HG02970 (cell line): ENCODE measurements around the gene SAMMSON.

Experiments used
- ATAC-seq: cut with Tn5 transposase; IDR thresholded peaks from one replicate; pipeline ENCODE4 v1.9.1; 2021; ENCODE audit warnings: mild to moderate bottlenecking, moderate library complexity, moderate number of reproducible peaks; ENCODE audit not compliant: unreplicated experiment, low FRiP score

Gene SAMMSON

DNA sequence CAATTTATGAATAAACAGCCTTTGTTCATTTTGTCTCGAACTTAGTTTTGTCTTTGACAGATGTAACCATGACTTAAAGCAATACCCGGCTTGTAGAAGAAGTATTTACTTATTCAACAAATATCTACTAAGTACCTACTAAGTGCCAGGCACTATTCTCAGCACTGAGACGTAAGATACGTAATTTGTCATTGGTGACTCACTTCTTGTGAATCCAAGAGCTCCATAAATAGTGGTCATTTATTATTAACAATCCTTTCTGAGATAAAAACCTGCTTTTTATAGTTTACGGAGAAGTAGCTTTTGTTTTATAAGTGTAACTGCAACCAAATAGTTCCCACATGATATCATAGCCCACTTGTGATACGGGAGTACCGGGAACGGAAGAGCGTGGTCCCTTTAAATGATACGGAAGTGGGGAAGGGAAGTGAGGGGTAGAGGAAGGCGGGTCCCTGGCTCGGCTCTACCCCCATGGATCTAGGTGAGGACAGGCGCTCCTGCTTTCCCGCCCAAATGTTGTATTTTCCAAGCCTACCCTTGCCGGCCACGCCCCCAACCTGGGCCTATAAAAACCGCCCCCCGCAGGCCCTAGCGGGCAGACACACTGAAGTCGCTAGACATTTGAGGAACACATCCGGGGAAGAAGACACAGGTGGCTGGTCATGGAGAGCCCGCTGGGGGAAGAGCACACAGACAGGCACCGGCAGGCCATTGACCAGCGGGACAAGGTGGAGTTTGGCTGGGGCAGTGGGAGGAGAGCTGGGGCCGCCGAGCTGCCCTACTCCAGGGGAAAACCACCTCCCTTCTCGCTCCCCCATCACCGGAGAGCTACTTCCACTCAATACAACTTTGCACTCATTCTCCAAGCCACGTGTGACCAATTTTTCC is at the start of gene SAMMSON:
SAMMSON (plus strand) TSS at position 594 of the 888 bp plus-strand sequence.
- ATAC-seq, result no peak

DNA sequence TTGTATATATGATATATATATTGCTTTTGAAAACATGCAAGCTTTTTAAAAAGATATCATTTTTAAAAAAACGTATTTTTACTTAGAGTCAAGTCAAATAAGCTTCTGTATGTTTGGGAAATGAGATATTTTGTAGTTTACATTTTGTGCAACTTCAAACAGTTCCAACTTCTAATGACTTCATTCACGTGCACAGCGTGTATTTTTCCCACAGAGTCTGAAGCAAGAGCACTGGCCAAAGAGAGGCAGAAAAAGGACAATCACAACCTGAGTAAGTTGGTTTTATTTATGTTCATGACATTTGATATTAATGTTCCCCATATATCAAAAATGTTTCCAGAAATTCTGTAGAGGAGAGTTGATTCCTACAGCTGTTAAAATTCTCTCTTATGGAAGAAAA is 47.9 kb upstream of the SAMMSON start:
- no peak for ATAC-seq

DNA sequence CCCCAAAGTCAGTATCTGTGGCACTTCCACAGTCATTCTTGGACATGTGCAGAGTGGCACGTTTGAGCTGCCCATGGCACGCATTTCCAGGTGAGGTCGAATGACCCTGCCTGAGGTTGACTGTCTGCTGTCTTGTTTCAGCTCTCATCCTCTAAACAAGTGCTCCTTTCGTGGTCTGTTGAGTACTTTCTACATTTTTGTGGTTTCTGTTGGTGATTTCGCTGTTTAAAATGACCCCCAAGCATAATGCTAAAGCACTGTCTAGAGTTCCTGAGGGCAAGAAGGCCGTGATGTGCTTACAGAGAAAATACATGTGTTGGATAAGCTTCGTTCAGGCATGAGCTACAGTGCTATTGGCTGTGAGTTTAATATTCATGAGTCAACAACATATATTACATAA is 40.0 kb upstream of the SAMMSON start:
- ATAC-seq, result no peak

DNA sequence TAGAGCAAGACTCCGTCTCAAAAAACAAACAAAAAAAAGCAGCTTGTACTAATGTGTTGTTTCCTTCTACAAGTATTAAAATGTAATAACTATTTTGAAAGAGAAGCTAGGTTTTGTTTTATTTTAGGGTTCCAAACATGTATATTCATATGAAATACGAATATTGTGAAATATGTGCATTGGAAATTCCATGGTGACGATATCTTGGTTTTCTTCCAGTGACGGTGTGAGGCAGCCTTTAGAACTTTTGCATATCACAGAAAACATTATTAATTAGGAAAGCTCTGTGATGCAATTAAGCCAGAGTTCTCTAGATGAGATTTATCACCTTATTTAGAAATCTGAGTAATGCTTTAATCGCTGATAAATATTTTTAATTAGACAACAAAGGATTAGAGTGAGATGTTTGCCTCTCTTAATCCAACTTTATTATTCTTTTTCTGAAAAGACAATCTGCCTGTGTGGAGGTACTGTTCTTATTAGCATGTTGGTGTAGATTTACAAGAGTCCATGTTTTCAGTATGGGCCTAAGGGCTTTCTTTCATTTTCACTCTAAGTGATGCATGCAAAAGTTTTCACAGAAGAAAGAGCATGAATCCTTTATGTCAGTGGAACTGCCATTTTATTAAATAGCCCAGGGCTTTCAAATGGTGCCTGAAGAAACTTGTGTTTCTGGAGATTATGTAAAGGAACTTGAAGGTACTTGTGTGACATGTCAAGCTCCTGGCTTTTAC is 37.7 kb upstream of the SAMMSON start:
- no peak for ATAC-seq

DNA sequence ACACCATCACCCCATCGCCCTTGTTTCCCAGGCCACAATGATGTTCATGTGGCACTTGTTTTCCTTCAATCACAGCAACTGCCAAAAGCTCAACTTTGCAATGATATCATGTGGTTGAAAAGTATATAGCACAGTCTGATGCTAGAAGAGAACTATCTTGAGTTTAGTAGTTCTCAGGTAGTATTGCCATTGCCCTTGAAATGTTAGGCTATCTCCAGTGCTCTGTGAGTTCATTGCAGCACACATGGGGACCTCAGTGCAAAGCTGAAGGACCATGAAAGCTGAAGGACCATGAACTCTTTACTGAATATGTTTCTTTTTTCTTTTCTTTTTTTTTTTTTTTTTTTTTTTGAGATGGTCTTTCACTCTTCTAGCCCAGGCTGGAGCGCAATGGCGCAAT is 35.9 kb upstream of the SAMMSON start:
- no peak for ATAC-seq

- ATAC-seq, result no peak
These were observed 32.4 kb upstream of the SAMMSON start for GRCh38 chr3:69967156-69967555.

GRCh38 chr3:69970827-69971226 is 28.7 kb upstream of the SAMMSON start:
- no peak for ATAC-seq

DNA sequence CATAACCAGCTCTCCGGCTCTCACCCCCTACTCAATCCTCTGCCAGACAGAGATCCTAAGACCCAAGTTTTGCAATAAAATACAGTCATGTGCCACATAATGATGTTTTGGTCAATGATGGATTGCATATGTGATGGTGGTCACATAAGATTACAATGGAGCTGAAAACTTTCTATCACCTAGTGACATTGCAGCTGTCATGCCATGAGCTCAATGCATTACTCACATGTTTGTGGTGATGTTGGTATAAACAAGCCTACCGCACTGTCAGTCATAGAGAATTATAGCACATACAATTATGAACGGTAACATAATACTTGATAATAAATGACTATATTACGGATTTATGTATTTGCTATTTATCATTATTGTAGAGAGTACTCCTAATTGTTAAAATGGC is 26.9 kb upstream of the SAMMSON start:
- ATAC-seq, result no peak

DNA sequence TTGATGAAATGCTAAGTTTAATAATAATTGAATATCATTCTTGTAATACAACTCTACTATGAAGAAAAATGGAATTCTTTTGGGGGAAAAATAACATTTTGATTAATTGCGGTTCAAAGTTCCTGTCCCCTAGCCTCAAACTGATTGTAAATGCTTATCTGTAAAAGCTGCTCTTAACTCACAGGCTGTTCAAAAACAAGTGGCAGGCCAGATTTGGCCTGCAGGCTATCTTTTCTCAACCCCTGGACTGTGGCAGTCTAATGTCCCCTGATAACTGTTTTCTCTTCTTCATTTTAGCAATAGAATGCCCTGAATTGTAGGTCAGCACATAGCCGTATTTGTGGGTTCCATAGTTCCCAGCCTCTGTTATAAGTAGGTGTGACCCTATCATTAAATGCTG is 23.5 kb upstream of the SAMMSON start:
- no peak for ATAC-seq

GRCh38 chr3:69983546-69984265 is 15.8 kb upstream of the SAMMSON start:
- ATAC-seq, result no peak

- ATAC-seq, result no peak
These were observed 14.3 kb upstream of the SAMMSON start for GRCh38 chr3:69985266-69985665.

- no peak for ATAC-seq
These were observed 13.1 kb upstream of the SAMMSON start for GRCh38 chr3:69986419-69986818.

- ATAC-seq, result no peak
These were observed 11.7 kb upstream of the SAMMSON start for GRCh38 chr3:69987833-69988232.

- no peak for ATAC-seq
These were observed 5.8 kb upstream of the SAMMSON start for GRCh38 chr3:69993757-69994156.

DNA sequence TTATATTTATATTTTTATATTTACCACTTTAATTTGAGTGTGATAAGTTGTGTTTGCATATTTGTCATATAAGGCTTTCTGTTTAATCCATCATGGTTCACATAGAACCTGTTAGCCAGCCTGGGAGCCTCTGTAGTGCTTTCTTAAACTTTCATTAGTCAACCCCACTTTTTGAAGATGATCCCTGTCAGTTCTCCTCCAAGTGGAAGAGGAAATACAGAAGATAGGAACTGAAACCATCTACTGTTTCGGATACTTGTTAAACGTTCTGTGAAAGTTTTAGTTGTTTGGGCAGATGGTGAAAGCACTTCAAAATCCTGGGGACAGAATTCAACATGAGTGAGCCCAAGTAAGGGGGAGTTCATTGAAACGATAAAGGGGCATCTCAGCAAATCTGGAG is 4.6 kb upstream of the SAMMSON start:
- ATAC-seq, result no peak

GRCh38 chr3:69997631-69998307 is 1.8 kb upstream of the SAMMSON start:
- no peak for ATAC-seq

DNA sequence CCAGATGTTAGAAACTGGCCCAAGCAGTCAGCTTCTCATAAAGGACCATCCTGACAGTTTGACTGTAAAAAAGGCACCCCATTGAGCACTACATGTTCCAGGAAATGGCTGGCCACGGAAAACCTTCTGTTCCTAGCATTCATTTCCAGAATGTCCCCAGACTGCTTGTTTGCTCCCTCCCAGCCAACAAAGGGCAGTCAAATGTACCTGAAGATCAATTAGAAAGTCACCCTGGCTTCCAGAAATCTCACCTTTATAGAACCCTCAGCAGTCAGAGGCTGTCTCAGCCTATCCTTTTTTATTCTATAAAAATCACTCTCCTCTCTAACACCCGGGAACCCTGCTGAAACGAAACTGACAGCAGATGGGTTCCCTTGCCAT is 784 bp upstream of the SAMMSON start:
- ATAC-seq, result no peak

- ATAC-seq, result no peak
These were observed 486 bp downstream of the SAMMSON start for GRCh38 chr3:70000028-70000410.

GRCh38 chr3:70000563-70001081 is 1.1 kb downstream of the SAMMSON start:
- ATAC-seq, result no peak

DNA sequence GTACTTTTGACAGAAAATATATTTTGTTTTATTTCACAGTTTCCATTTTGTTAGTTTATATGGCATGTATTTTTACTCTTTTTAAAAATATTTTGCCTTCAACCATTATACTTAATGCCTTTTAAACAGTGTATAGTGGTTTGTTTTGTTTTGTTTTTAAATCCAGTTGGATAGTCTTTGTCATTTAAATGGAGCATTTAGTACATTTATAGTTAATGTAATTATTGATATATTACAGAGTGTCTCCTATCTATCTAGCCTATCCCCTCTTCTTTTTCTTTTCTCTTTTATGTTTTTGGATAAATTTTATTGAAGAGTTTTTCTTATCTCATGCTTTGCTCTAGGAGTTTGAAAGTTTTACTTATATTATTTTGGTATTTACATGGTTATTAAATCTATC is 3.6 kb downstream of the SAMMSON start:
- no peak for ATAC-seq
